GM18867 (cell line): ENCODE measurements around the gene LAPTM4A.

Experiments
- ATAC-seq: cut with Tn5 transposase; IDR thresholded peaks from one replicate; pipeline ENCODE4 v1.9.1; 2021; ENCODE audit warnings: mild to moderate bottlenecking, moderate library complexity; ENCODE audit not compliant: unreplicated experiment

Gene LAPTM4A

DNA sequence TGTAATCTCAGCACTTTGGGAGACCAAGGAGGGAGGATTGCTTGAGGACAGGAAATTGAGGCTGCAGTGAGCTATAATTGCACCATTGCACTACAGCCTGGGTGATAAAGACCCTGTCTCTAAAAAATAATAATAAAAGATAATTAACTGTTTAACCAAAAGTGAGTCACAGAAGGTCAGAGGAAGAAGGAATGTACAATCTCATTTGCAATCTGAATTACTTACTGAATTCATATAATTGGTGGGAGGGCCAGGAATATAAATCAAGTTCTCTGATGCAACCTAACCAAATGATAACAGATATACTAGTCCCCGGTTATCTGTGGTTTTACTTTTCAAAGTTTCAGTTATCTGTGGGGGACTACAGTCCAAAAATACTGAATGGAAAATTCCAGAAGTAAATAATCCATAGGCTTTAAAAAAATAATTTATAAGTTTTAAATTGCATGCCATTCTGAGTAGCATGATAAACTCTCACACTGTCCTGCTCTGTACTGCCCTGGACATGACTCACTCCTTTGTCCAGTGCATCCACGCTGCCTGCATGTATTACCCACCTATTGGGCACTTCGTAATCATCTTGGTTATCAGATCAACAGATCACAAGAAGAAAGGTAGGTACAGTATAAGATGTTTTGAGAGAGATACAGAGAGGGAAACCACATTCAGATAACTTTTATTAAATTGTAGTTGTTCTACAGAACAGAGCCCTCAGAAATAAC is 26.2 kb downstream of the LAPTM4A start:
- ATAC-seq: no peak

- no peak for ATAC-seq
These were observed 27.7 kb downstream of the LAPTM4A start for GRCh38 chr2:20023688-20024087.

GRCh38 chr2:20021405-20022009 is 29.9 kb downstream of the LAPTM4A start:
- no peak for ATAC-seq

GRCh38 chr2:20019747-20020146 is 31.7 kb downstream of the LAPTM4A start:
- no peak for ATAC-seq

- ATAC-seq: no peak
These were observed 32.8 kb downstream of the LAPTM4A start for GRCh38 chr2:20018601-20019152.

GRCh38 chr2:20016346-20016745 is 35.1 kb downstream of the LAPTM4A start:
- no peak for ATAC-seq

- no peak for ATAC-seq
These were observed 35.8 kb downstream of the LAPTM4A start for GRCh38 chr2:20015482-20016083.

DNA sequence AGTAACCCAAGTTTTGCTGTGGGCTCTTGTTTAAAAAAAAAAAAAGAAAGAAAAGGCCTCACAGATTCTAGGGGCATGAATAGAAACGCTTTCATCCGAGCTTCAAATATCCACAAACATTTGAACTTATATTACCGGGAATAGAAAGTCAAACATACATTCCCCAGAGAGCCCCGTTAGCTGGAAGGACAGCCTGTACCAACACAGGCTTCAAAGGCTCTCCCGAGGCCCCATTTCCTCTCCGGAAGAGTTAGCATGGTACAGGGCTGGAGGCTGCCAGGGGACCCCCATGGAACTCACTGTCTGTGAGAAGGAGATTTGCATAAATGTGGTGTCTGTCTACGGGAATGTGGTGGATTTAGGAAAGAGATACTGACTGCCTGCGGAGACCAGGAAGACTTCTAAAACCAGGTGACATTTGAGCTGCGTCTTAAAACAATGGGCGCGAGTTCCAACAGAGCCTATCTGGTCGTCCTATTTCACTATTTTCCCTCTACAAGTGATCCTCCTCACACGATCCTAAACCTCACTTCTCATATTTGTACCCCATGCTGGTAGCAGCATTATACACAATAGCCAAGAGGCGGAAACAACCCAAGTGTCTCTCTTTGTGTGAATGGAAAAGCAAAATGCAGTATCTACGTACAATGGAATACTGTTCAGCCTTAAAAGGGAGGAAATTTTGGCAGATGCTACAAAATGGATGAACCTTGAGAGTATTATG is 38.1 kb downstream of the LAPTM4A start:
- no peak for ATAC-seq

DNA sequence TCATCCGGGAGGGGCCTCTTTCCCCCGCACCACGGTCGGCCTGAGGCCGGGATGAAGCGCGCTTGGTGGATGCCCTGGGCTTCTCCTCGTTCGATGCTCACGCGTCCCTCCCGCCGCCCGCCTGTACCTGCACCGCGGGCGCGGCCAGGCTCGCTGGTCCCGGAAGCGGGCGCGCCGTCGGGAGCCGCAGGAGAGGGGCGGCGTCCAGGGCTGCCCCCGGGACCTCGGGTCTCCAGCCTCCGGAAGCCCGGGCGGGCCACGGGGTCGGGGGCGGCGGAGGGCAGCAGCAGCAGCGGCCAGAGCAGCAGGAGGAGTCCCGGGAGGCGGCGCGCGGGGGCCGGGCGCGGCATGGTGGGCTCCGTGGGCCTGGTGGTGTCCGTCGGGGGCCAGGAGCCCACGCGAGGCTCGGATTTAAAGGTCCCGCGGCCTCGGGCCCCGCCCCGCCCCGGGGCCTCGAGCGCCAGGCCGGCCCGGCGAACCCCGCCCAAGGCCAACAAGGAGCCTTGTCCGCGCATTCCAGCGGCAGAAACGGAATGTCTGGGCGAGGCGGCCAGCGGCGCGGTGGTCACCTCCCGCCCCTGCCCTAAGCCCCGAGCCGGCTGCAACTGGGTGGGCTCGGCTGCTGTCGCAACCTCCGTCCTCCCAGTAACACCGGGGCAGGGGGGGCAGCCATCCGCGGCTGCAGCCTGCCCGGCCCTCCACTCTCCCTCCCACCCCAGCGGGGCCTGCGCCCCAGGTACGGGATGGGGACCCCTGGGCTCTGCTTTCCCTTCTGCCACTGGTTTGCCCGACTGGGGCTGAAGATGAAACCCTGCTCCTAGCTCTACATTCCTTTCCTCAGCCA is 38.9 kb downstream of the LAPTM4A start, which contains the start of gene MATN3:
TSS of gene MATN3 (minus strand) at position 387 of the 844 bp plus-strand sequence. CDS start at position 350, 37 bp downstream.
- ATAC-seq: no peak

GRCh38 chr2:20012032-20012281 is 39.5 kb downstream of the LAPTM4A start:
- ATAC-seq: no peak

DNA sequence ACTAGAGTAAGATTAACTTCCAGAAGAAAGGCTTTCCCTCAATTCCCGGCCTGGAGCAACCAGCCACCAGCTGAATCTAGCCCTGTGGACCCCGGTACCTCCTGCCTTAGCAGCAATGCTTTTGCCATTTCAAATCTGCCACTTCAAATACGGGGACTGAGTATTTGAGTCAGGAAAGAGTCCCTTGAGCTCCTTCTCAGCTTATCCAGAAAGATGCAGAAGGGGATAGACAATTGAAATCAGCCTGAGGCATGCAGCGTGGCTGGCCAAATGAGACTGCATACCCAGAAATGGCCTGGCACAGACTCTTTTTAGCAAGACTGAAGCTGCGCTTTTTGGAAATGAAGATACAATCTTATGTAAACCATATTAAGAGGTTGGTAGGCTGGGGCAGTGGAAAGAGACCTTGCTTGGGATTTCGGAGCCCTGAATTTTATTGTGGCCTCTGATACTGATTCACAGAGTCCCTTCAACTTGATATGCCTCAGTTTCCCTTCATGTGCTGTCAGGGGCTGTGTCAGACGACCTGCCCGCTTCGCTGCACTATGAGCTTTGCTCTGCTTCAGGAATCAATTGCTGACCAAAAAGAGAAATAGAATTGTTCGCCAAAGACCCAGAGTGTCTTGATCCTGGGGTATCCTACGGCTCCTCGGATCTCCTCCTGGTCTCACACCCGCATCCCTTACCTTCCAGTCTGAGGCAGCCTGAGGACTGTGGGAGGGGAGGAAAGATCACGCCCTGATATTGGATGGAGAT is 40.0 kb downstream of the LAPTM4A start:
- ATAC-seq: no peak

GRCh38 chr2:20008703-20009102 is 42.7 kb downstream of the LAPTM4A start:
- no peak for ATAC-seq

- ATAC-seq: no peak
These were observed 45.4 kb downstream of the LAPTM4A start for GRCh38 chr2:20005891-20006470.

DNA sequence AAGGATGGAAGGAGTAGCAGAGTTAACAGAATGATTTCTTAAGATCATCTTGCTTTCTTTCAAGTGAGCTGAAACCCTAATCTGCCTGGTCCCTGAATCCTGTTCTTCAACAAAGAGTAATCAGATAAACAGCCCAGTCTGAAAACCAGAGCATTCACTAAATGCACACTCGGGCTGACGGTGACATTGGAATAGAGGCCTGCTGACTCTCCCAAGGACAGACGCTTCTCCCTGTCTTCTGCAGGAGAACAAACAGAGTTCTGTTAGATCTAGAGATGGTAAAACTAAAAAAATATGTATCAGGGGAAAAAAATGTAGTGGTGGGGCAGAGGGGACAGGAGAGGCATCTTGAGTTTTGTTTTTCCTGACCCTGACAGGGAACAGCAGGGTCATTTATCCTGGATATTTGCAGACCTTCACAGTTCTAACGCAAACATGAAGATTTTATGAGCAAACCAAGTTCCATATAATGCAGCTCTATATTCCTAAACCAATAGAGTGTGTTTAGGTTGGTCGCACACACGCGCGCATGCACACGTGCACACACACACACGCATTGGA is 46.3 kb downstream of the LAPTM4A start:
- ATAC-seq: no peak

DNA sequence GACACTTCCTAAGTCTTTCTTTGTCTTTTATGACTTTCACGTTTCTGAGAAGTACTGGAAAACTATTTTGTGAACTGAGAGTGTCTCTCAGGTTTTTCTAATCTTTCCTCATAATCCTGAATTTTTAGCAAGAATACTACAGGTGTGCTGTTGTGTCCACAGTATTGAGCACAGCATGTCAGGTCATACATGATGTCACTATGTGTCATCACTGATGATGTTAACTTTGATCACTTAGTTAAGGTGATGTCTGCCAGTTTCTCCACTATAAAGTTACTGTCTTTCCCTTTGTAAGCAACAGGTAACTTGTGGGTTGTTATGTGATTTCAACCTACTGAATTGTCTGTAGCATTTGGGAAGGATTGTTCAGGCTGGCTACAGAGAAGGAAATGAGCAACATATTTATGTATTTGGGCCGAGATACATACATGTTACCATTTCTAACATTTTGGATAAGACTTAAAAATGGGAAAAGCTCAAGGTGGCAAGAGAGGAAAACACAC is 50.0 kb downstream of the LAPTM4A start:
- ATAC-seq: no peak

GRCh38 chr2:19993731-19994130 is 57.7 kb downstream of the LAPTM4A start:
- ATAC-seq: no peak

DNA sequence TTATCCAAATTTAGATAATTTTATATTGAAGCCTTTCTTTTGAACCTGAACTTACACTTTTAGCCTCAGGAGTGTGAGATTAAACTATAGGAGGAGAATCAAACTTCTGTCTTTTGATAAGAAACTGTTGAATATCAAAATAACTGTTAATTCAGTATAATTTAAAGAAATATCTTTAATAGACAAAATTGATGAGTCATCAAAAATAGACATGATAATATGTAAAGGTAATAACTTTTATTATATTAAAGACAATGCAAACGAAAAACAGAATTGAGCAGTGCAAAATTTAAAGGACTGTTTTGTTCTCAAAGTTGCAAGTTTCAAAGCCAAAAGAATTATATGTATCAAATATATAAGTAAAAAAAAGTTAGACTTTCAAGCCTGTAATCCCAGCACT is 59.5 kb downstream of the LAPTM4A start:
- no peak for ATAC-seq

GRCh38 chr2:19990416-19990728 is 61.1 kb downstream of the LAPTM4A start:
- no peak for ATAC-seq
